Motor neuron (in vitro differentiated cells): ENCODE measurements around the gene RUNX2. TPM values are rescaled to one million over a fixed set of nuclear protein-coding genes. Genes with fewer than 3 reads are reported as not detected.

Experiments
- ATAC-seq, 8 experiments: fragments of 200-7000 bp; cut with Tn5 transposase; replicated peaks in 6 of 8; 2 replicates each; pipeline ENCODE4 v1.8.0; 2021; ENCODE audit warnings: mild to moderate bottlenecking in 8 of 8, moderate library complexity in 8 of 8
- H3K27ac ChIP-seq, 2 donors: fragments of 250-450 bp; sonication (Bioruptor Pico); 2 replicates each; pipeline ENCODE4 v1.9.0; 2021; ENCODE audit warnings: antibody characterized with exemption in 2 of 2, mild to moderate bottlenecking in 2 of 2, moderate library complexity in 1 of 2
- H3K4me1 ChIP-seq, 2 donors: fragments of 250-450 bp; sonication (Bioruptor Pico); replicated peaks in 1 of 2; 2 replicates each; pipeline ENCODE4 v1.6.1; 2021; ENCODE audit warnings: antibody characterized with exemption in 2 of 2, mild to moderate bottlenecking in 2 of 2, moderate library complexity in 1 of 2
- H3K4me3 ChIP-seq, 5 donors: fragments of 250-450 bp; sonication (Bioruptor Pico); 2 replicates each; pipeline ENCODE4 v1.9.0; 2021; ENCODE audit warnings: antibody characterized with exemption in 5 of 5, mild to moderate bottlenecking in 5 of 5, moderate library complexity in 4 of 5
- WGBS, 10 experiments: fragments of 450-650 bp; shearing (Covaris generic); methylation state at CpG; one replicate each; pipeline ENCODE4 v1.0.0; 2022; 5-methylcytosine and 5-hydroxymethylcytosine counted together
- in situ Hi-C, 9 experiments: fragments of 400-800 bp; cut with MboI; loops; one replicate each; pipeline ENCODE4 v1.15.0; 2021; ENCODE audit warnings: low sequenced_read_pairs in 9 of 9, low pct_unique_long_range_greater_than_20kb in 2 of 9; ENCODE audit not compliant: unreplicated experiment in 9 of 9
- total RNA-seq, 8 experiments: library from RNA; unstranded; fragments of 300-600 nt; gene quantifications; 2 replicates each; pipeline versions ENCODE4 v1.2.3 to v1.2.4, GENCODE V29; 2022

Gene RUNX2
- total RNA-seq, 8 experiments from 2014 or later: 0.46 to 7.8 (median 1.8) TPM

GRCh38 chr6:45679631-45680030 is 351.5 kb downstream of the RUNX2 start:
- H3K27ac ChIP-seq: no peak overlapping the region
- ATAC-seq: no peak
- 80 to 100% (median 100%) methylated on average over 1 to 2 of the region's 2 CpGs; no CpG with 5 or more reads in 5 of the 10 experiments for WGBS, 10 experiments
- in situ Hi-C loops: no loop called here
- peaks cover 11 to 21% of the 10 kb centered on the region in 2 donors for H3K4me1 ChIP-seq
- no peak overlapping the region for H3K4me3 ChIP-seq

GRCh38 chr6:45681860-45682511 is 353.9 kb downstream of the RUNX2 start:
- Histone ChIP-seq H3K27ac (no peak overlapping the region), H3K4me3 (no peak overlapping the region), H3K4me1 (peaks cover 11 to 16% of the 10 kb centered on the region in 2 donors)
- peak in 4 of 8 experiments; percentile 60 to 97 (median 84) for ATAC-seq
- in situ Hi-C loops: no loop called here
- WGBS, 10 experiments: 6 to 100% (median 49%) methylated on average over 1 to 4 of the region's 4 CpGs

DNA sequence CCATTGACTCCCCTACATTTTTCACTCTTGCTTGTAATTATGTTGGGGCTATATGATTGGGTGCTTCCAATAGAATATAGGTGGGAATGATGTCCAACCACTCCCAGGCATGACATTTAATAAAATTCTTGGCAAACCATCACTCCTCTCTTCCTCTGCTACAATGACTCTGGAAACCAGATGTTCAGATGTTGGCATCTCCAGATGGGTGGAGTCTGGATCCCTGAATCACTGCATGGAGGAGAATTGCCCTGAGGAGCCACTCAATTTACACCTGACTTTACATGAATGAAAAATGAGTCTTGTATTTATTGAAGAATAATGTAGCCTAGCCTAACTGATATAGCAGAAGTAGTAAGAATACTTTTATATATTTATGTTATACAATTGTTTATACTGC is 356.3 kb downstream of the RUNX2 start:
- no peak overlapping the region for H3K4me3 ChIP-seq
- peak in 1 of 8 experiments; percentile 28 for ATAC-seq
- no peak overlapping the region for H3K27ac ChIP-seq
- peaks cover 0 to 2% of the 10 kb centered on the region in 2 donors for H3K4me1 ChIP-seq
- in situ Hi-C loops: no loop called here

DNA sequence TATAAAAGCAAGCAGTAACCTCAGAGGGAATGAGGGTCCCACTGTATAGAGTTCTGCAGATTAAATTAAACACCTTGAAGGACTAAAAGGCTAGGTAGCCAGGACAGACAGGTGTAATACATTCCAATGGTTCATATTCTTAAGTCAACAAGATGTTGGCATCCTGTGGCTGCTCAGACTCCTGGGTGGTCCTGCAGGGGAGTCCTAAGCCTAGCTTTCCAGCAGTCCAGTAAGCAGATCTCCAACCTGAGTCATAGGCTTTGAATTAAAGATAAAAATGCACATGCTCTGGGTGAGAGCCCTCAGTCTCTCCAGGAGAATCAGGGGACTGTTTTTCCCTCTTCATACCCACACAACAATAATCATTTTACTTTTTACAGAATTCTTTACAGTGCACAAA is 356.9 kb downstream of the RUNX2 start:
- no peak overlapping the region for H3K4me3 ChIP-seq
- H3K27ac ChIP-seq: no peak overlapping the region
- in situ Hi-C loops: no loop called here
- no peak for ATAC-seq
- H3K4me1 ChIP-seq: peaks cover 0 to 2% of the 10 kb centered on the region in 2 donors

- 75 to 94% (median 91%) methylated on average over 2 to 6 of the region's 8 CpGs; no CpG with 5 or more reads in 2 of the 10 experiments for WGBS, 10 experiments
- in situ Hi-C loops: no loop called here
- no peak for ATAC-seq
- Histone ChIP-seq H3K4me3 (no peak overlapping the region), H3K27ac (no peak overlapping the region), H3K4me1 (peaks cover 0 to 1% of the 10 kb centered on the region in 2 donors)
These were observed 358.9 kb downstream of the RUNX2 start for GRCh38 chr6:45686841-45687569.

DNA sequence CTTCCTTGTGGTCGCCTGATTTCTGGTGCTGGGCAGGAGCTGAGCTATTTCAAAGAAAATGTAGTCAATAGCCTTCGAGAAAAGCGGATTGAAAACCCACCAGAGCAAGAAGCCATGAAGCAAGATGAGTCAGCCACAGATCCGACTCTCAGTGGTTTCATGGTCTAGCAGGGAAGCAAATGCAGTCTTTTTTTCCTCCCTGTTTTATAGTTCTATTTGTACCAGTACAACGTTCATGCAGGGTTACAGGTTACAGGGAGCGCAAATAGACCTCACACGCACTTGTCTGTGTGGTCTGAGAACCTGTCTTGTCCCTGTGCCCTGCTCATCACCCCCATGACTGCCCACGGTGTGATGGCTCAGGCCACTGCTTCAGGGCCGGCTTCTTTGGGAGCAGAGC is 359.4 kb downstream of the RUNX2 start:
- Histone ChIP-seq H3K27ac (no peak overlapping the region), H3K4me1 (no peaks in the 10 kb centered on the region), H3K4me3 (no peak overlapping the region)
- no peak for ATAC-seq
- WGBS, 10 experiments: 70 to 100% (median 84%) methylated on average over 1 to 9 of the region's 9 CpGs
- in situ Hi-C loops: no loop called here

DNA sequence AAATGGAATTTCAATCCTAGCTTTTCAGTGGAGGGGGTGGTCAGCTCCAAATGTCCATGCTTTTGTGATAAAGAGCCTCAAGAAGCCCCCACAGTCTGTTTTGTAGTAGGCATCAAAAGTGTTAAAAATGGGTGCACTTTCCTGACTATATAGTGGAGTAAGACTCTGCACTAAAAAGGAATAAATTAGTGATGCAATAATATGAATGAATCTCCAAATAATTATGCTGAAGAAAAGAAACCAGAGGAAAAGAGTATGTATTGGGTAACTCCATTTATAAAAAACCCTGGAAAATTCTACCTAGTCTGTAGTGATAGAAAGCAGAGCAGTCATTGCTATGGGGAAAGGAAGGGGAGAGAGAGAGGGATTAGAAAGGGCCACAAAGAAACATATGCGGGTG is 360.1 kb downstream of the RUNX2 start:
- Histone ChIP-seq H3K27ac (no peak overlapping the region), H3K4me3 (no peak overlapping the region), H3K4me1 (no peaks in the 10 kb centered on the region)
- in situ Hi-C loops: no loop called here
- ATAC-seq: no peak
- 88 to 100% (median 100%) methylated on average over 1 of the region's 1 CpG; no CpG with 5 or more reads in 7 of the 10 experiments for WGBS, 10 experiments

DNA sequence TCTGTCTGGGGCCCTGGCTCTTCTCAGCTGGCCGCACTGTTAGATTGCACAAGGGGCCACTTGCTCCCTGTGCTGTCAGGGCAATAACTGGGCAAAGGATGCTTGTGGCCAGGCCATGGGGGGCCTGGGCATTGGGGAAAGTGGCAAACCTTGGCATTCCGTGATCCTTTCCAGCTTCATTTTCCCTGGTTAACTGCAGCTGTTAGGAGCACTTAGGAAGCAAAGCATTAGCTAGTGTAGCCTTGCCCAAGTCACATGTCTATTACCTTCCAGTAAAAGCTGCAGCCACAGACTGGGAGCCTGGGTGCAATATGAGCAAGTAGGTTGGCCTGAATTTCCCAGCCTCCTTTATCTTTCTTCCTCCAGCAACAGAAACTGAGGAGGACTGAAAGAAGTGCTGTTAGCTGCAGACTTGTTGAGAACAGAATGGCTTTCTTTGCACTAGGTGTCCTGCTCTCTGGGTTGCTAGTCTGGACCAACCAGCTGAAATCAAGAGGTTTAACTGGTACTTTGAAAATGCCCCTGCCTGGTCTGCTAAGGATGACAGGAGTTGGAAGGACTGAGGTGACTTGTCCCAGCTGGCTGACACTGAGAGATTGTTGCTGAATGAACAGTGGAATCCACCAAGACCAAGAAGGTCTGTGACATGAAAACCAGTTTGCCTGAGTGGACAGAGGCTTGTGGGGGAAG is 361.9 kb downstream of the RUNX2 start:
- in situ Hi-C loops: no loop called here
- WGBS, 10 experiments: 75 to 100% (median 100%) methylated on average over 1 of the region's 2 CpGs; no CpG with 5 or more reads in 3 of the 10 experiments
- H3K4me3 ChIP-seq: no peak overlapping the region
- H3K27ac ChIP-seq: no peak overlapping the region
- ATAC-seq: peak in 2 of 8 experiments; percentile 19 to 32
- no peaks in the 10 kb centered on the region for H3K4me1 ChIP-seq

GRCh38 chr6:45690846-45691245 is 362.7 kb downstream of the RUNX2 start:
- no peak overlapping the region for H3K27ac ChIP-seq
- WGBS, 10 experiments: 75 to 91% (median 84%) methylated on average over 1 of the region's 1 CpG; no CpG with 5 or more reads in 6 of the 10 experiments
- H3K4me1 ChIP-seq: no peaks in the 10 kb centered on the region
- peak in 2 of 8 experiments; percentile 23 to 25 for ATAC-seq
- in situ Hi-C loops: no loop called here
- H3K4me3 ChIP-seq: no peak overlapping the region

GRCh38 chr6:45691426-45691825 is 363.3 kb downstream of the RUNX2 start:
- no peak overlapping the region for H3K27ac ChIP-seq
- in situ Hi-C loops: no loop called here
- no peak for ATAC-seq
- no peaks in the 10 kb centered on the region for H3K4me1 ChIP-seq
- no peak overlapping the region for H3K4me3 ChIP-seq
- WGBS, 10 experiments: 0 to 83% (median 67%) methylated on average over 1 to 2 of the region's 2 CpGs; no CpG with 5 or more reads in 3 of the 10 experiments

DNA sequence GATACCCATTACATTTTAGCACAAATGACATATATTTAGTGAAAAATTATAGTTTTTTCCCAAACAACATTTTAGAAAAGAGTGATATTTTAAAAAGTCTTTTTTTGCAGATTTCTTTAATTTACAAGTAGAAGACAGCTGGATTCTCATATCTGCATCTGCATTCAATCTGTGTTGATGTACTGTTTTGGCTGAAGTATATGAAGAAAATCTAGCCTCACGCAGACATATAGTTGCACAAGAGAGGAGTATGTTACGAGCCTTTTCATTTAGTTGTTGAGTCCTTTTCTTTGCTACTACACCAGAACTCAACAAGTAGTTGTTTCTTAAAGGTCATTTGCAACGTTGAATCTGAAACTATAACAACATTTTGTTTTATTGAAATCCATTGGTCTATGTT is 363.9 kb downstream of the RUNX2 start:
- Histone ChIP-seq H3K27ac (no peak overlapping the region), H3K4me1 (no peaks in the 10 kb centered on the region), H3K4me3 (no peak overlapping the region)
- in situ Hi-C loops: no loop called here
- no peak for ATAC-seq
- 42 to 92% (median 84%) methylated on average over 2 to 3 of the region's 3 CpGs for WGBS, 10 experiments

DNA sequence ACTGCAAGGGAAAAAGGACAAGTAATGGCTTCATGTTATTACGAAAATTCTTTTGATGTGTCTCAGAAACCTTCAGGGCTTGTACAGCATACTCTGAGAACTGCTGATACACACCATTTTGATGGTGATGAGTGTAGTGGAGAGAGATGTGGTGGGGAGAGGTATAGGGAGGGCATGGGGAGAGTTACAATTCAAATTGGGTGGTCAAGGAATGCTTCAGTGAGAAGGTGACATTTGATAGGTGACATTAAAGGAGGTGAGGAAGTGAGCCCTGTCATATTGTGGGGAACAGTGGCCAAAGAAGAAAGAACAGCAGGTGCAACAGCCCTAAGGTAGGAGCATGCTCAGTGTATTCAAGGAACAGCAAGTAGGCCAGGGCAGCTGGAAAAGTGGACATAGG is 368.6 kb downstream of the RUNX2 start:
- WGBS, 10 experiments: 71 to 100% (median 86%) methylated on average over 1 of the region's 1 CpG; no CpG with 5 or more reads in 2 of the 10 experiments

GRCh38 chr6:45697605-45698004 is 369.5 kb downstream of the RUNX2 start:
- Histone ChIP-seq H3K4me3 (no peak overlapping the region), H3K27ac (no peak overlapping the region), H3K4me1 (no peaks in the 10 kb centered on the region)
- 12 to 93% (median 42%) methylated on average over 1 to 5 of the region's 6 CpGs; no CpG with 5 or more reads in 1 of the 10 experiments for WGBS, 10 experiments
- in situ Hi-C loops: no loop called here
- peak in 4 of 8 experiments; percentile 22 to 96 (median 62) for ATAC-seq

More for the DNA sequence above, 368.6 kb downstream of the RUNX2 start:
- ATAC-seq: no peak
- H3K4me3 ChIP-seq: no peak overlapping the region
- H3K27ac ChIP-seq: no peak overlapping the region
- no peaks in the 10 kb centered on the region for H3K4me1 ChIP-seq
- in situ Hi-C loops: no loop called here
